Progenitor cell of endocrine pancreas (in vitro differentiated cells): Measurements from ENCODE around the gene MCRIP1. TPM values are rescaled to one million over a fixed set of nuclear protein-coding genes. Genes with fewer than 3 reads are reported as not detected.
A peak's percentile ranks its signal among the peaks of the same experiment; 100 is the strongest.

Experiments used
- DNase-seq: peaks from one replicate; pipeline ENCODE4 v3.0.0; 2021; ENCODE audit warnings: low spot score; ENCODE audit not compliant: unreplicated experiment
- H3K27ac Mint-ChIP-seq: 2 replicates; pipeline ENCODE4 v1.8.0; 2021; ENCODE audit warnings: mild to moderate bottlenecking, moderate library complexity, mixed read lengths
- H3K27me3 Mint-ChIP-seq: 2 replicates; pipeline ENCODE4 v1.8.0; 2021; ENCODE audit warnings: mixed read lengths
- H3K36me3 Mint-ChIP-seq: 2 replicates; pipeline ENCODE4 v1.8.0; 2022; ENCODE audit warnings: mixed read lengths; ENCODE audit not compliant: insufficient read depth
- H3K4me1 Mint-ChIP-seq: 2 replicates; pipeline ENCODE4 v1.8.0; 2021; ENCODE audit warnings: low read depth, mixed read lengths
- H3K4me3 Mint-ChIP-seq: 2 replicates; pipeline ENCODE4 v1.8.0; 2021; ENCODE audit warnings: low read depth, mild to moderate bottlenecking, moderate library complexity, mixed read lengths
- H3K9me3 Mint-ChIP-seq: 2 replicates; pipeline ENCODE4 v1.8.0; 2021; ENCODE audit warnings: low read depth, mixed read lengths
- total RNA-seq: library from RNA; stranded (reverse); gene quantifications from 2 replicates; pipeline ENCODE4 v1.2.1, GENCODE V29; 2021
- TF ChIP-seq, protein P1 (sequence below): fragments of 200-600 bp; sonication (generic); IDR thresholded peaks from one replicate; pipeline ENCODE4 v1.5.0; 2021; ENCODE audit warnings: antibody characterized with exemption, mild to moderate bottlenecking; ENCODE audit not compliant: unreplicated experiment

MCRIP1 gene
- total RNA-seq, 1 donor from 2014 or later: 157 TPM

GRCh38 chr17:81828656-81829055, 4.4 kb downstream of the MCRIP1 start:
- Mint-ChIP-seq H3K27me3 (no peaks in the 10 kb centered on the region), H3K4me1 (peaks cover 11% of the 10 kb centered on the region), H3K27ac (peak overlapping the region; percentile 38), H3K4me3 (no peak overlapping the region), H3K9me3 (no peaks in the 10 kb centered on the region), H3K36me3 (peaks cover 1% of the 10 kb centered on the region)
- TF ChIP-seq, protein P1, sequence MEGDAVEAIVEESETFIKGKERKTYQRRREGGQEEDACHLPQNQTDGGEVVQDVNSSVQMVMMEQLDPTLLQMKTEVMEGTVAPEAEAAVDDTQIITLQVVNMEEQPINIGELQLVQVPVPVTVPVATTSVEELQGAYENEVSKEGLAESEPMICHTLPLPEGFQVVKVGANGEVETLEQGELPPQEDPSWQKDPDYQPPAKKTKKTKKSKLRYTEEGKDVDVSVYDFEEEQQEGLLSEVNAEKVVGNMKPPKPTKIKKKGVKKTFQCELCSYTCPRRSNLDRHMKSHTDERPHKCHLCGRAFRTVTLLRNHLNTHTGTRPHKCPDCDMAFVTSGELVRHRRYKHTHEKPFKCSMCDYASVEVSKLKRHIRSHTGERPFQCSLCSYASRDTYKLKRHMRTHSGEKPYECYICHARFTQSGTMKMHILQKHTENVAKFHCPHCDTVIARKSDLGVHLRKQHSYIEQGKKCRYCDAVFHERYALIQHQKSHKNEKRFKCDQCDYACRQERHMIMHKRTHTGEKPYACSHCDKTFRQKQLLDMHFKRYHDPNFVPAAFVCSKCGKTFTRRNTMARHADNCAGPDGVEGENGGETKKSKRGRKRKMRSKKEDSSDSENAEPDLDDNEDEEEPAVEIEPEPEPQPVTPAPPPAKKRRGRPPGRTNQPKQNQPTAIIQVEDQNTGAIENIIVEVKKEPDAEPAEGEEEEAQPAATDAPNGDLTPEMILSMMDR: no peak
- DNase-seq: no peak

DNA sequence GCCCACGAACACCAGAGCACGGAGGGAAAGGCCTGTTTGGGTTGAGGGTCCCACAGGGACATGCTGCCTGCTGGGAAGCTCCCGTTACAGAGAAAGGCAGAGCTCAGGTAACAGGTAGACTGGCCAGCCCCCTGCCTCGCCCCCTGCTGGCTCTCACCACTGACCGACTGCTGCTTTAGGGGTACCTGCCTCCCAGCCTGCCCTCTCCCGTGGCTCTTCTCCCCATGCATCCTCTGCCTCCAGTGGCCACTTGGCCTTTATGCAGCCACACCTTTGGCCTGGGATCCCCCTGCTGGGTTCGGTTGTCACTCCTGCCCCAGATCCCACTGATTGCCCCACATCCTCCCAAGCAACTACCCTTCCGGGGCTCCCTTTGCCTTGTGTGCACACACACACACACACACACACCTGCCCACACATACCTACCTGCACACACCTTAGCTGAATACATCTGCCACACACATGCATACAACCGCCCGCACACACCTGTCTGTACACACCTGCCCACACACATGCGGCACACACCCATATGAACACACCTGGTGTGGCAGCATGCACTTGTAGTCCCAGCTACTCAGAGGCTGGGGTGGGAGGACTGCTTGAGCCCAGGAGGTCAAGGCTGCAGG, 7.1 kb downstream of the MCRIP1 start:
- no peaks in the 10 kb centered on the region for H3K9me3 Mint-ChIP-seq
- no peak overlapping the region for H3K27ac Mint-ChIP-seq
- no peak for DNase-seq
- peaks cover 2% of the 10 kb centered on the region for H3K36me3 Mint-ChIP-seq
- no peaks in the 10 kb centered on the region for H3K27me3 Mint-ChIP-seq
- H3K4me1 Mint-ChIP-seq: peaks cover 3% of the 10 kb centered on the region
- no peak overlapping the region for H3K4me3 Mint-ChIP-seq
- TF ChIP-seq, protein P1: peak; percentile 36

DNA sequence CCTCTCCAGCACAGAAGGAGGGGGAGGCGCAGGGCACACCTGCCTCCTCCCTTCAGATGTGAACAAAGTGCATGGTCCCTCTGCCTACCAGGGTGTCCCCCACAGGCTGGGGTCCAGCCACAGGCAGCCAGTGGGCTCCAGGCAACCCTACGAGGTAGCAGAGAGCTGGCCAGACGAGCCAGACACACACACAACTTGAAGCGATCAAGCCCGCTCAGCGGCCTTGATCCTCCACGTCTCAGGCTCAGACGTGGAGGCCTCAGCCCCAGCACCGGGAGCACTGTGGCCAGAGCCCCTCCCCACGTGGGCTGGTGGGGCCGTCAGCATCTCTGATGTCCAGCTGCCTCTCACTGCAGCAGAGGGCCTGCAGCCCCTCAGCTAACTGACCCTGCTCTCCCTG, 8.5 kb downstream of the MCRIP1 start:
- H3K4me1 Mint-ChIP-seq: peaks cover 3% of the 10 kb centered on the region
- TF ChIP-seq, protein P1: no peak
- H3K27ac Mint-ChIP-seq: no peak overlapping the region
- H3K4me3 Mint-ChIP-seq: no peak overlapping the region
- H3K27me3 Mint-ChIP-seq: no peaks in the 10 kb centered on the region
- no peak for DNase-seq
- H3K36me3 Mint-ChIP-seq: peaks cover 2% of the 10 kb centered on the region
- no peaks in the 10 kb centered on the region for H3K9me3 Mint-ChIP-seq

GRCh38 chr17:81823820-81824550, 9.1 kb downstream of the MCRIP1 start:
- H3K4me3 Mint-ChIP-seq: no peak overlapping the region

More at GRCh38 chr17:81823820-81824550, 9.1 kb downstream of the MCRIP1 start:
- no peaks in the 10 kb centered on the region for H3K27me3 Mint-ChIP-seq
- no peak for DNase-seq
- no peaks in the 10 kb centered on the region for H3K9me3 Mint-ChIP-seq
- TF ChIP-seq, protein P1: no peak
- H3K4me1 Mint-ChIP-seq: peaks cover 3% of the 10 kb centered on the region
- no peak overlapping the region for H3K27ac Mint-ChIP-seq
- peaks cover 2% of the 10 kb centered on the region for H3K36me3 Mint-ChIP-seq
